ENCODE data around the gene ADA. TPM values are rescaled to one million over a fixed set of nuclear protein-coding genes. Genes with fewer than 3 reads are reported as not detected.

ADA gene
- polyA plus RNA-seq, 1 donor (not counting 4 experiments of a cell fraction or from before 2014, with no cell fraction given): 21.4 TPM

DNA sequence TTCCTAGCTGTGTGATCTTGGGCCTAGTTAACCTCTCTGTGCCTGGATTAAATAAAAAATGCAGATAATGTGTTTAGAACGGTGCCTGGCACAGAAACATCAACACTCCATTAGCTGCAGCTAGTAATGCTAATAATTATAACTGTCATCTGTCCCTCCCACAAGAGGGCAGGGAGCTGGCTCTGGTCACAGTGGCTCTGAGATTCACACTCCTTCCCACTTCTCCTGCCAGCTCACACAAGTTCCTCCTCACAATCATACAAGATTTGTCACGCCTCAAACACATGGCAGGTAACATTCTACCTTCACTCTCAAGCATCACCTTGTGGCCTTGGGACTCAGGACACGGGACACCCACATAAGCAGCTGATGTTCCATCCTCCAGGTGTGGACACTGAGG lies 2.4 kb downstream of the ADA start:
- no peak overlapping the region for H2AFZ ChIP-seq (ENCODE audit: control insufficient read depth, low read length)
- no peak for FAIRE-seq

DNA sequence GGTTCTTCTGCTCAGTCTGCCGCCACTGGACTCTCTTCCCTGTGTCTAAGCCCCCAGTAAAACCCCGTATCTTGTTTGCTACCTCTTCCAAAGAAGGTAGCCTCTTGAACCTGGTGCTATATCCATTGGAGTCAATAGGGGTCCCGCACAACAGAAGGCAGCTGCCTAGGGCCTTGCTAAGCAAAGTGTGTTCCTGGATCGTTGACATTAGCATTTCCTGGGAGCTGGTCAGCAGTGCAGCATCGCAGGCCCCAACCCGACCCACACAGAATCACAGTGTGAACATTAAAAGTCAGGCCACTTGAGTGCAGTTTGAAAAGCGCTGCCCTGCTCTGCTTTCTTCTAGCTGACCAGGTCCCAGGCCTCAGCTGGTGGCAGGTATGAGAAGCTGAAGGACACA lies 2.9 kb downstream of the ADA start:
- dilution Hi-C loops (cut with MboI; ENCODE audit: extremely low pct_ligation_motif_present, low sequenced_read_pairs): no loop called here
- peaks cover 29% of the 10 kb centered on the region for H3K4me1 ChIP-seq (ENCODE audit: control insufficient read depth, extremely low read depth, insufficient read depth, low read length)

More for the DNA sequence above, 2.4 kb downstream of the ADA start:
- H4K20me1 ChIP-seq (ENCODE audit: control insufficient read depth, extremely low read depth, insufficient read depth, low read length): no peaks in the 10 kb centered on the region
- no peak for DNase-seq (ENCODE audit: low read depth, low spot score)
- dilution Hi-C loops (cut with MboI; ENCODE audit: extremely low pct_ligation_motif_present, low sequenced_read_pairs): no loop called here
- H3K9me1 ChIP-seq (ENCODE audit: control insufficient read depth, extremely low read depth, insufficient read depth, low read length): peaks cover 5% of the 10 kb centered on the region
- no peaks in the 10 kb centered on the region for H3K79me2 ChIP-seq (ENCODE audit: control insufficient read depth, insufficient read depth, low read length)
- H3K27ac ChIP-seq (ENCODE audit: control insufficient read depth, insufficient read depth, low read length): no peak overlapping the region
- H3K4me1 ChIP-seq (ENCODE audit: control insufficient read depth, extremely low read depth, insufficient read depth, low read length): peaks cover 23% of the 10 kb centered on the region
- no peak overlapping the region for H3K4me2 ChIP-seq (ENCODE audit: control insufficient read depth, extremely low read depth, insufficient read depth, low read depth, low read length)
- H3K4me3 ChIP-seq (ENCODE audit: control insufficient read depth in 2 of 3, extremely low read depth in 1 of 3, insufficient read depth in 2 of 3, low read depth in 1 of 3, low read length in 3 of 3): no peak overlapping the region
- peaks cover 0 to 1% of the 10 kb centered on the region in 2 experiments for H3K36me3 ChIP-seq (ENCODE audit: control insufficient read depth in 2 of 2, extremely low read depth in 1 of 2, insufficient read depth in 2 of 2, low read length in 2 of 2)
- H3K27me3 ChIP-seq (ENCODE audit: control insufficient read depth, extremely low read depth, insufficient read depth, low read length): peaks cover 3% of the 10 kb centered on the region
- TF ChIP-seq EZH2 (IDR thresholded peaks at IDR 0.05; ENCODE audit: low read length) (no peak), CTCF (optimal IDR thresholded peaks at IDR 0.05 in 1 of 3, IDR thresholded peaks at IDR 0.05 in 1 of 3, conservative IDR thresholded peaks at IDR 0.05 in 1 of 3; ENCODE audit: extremely low read depth in 1 of 3, insufficient read depth in 2 of 3, low read length in 3 of 3) (no peak)
- no peaks in the 10 kb centered on the region for H3K9me3 ChIP-seq (ENCODE audit: control insufficient read depth, low read depth, low read length)
- no peak overlapping the region for H3K9ac ChIP-seq (ENCODE audit: control insufficient read depth, extremely low read depth, insufficient read depth, low read length)

More for the DNA sequence above, 2.9 kb downstream of the ADA start:
- Histone ChIP-seq H3K27me3 (ENCODE audit: control insufficient read depth, extremely low read depth, insufficient read depth, low read length) (peaks cover 1% of the 10 kb centered on the region), H3K4me3 (ENCODE audit: control insufficient read depth in 2 of 3, extremely low read depth in 1 of 3, insufficient read depth in 2 of 3, low read depth in 1 of 3, low read length in 3 of 3) (no peak overlapping the region), H3K79me2 (ENCODE audit: control insufficient read depth, insufficient read depth, low read length) (no peaks in the 10 kb centered on the region), H3K4me2 (ENCODE audit: control insufficient read depth, extremely low read depth, insufficient read depth, low read depth, low read length) (no peak overlapping the region), H3K36me3 (ENCODE audit: control insufficient read depth in 2 of 2, extremely low read depth in 1 of 2, insufficient read depth in 2 of 2, low read length in 2 of 2) (peaks cover 0 to 1% of the 10 kb centered on the region in 2 experiments), H4K20me1 (ENCODE audit: control insufficient read depth, extremely low read depth, insufficient read depth, low read length) (no peaks in the 10 kb centered on the region), H3K9me1 (ENCODE audit: control insufficient read depth, extremely low read depth, insufficient read depth, low read length) (peaks cover 6% of the 10 kb centered on the region), H3K9ac (ENCODE audit: control insufficient read depth, extremely low read depth, insufficient read depth, low read length) (no peak overlapping the region), H2AFZ (ENCODE audit: control insufficient read depth, low read length) (no peak overlapping the region), H3K9me3 (ENCODE audit: control insufficient read depth, low read depth, low read length) (no peaks in the 10 kb centered on the region), H3K27ac (ENCODE audit: control insufficient read depth, insufficient read depth, low read length) (no peak overlapping the region)
- no peak for DNase-seq (ENCODE audit: low read depth, low spot score)
- TF ChIP-seq CTCF (optimal IDR thresholded peaks at IDR 0.05 in 1 of 3, IDR thresholded peaks at IDR 0.05 in 1 of 3, conservative IDR thresholded peaks at IDR 0.05 in 1 of 3; ENCODE audit: extremely low read depth in 1 of 3, insufficient read depth in 2 of 3, low read length in 3 of 3) (no peak), EZH2 (IDR thresholded peaks at IDR 0.05; ENCODE audit: low read length) (no peak)
- no peak for FAIRE-seq

Measured in keratinocyte (primary cell).